Esophagus (tissue), 2 donors: ENCODE measurements around the gene FRMD3. TPM values are rescaled to one million over a fixed set of nuclear protein-coding genes. Genes with fewer than 3 reads are reported as not detected.

Source experiments
- H3K27ac ChIP-seq, 2 donors: one replicate each; pipeline ENCODE4 v1.5.1; 2013; ENCODE audit warnings: low read depth in 2 of 2, mild to moderate bottlenecking in 2 of 2, inconsistent platforms in 1 of 2, low read length in 1 of 2, moderate library complexity in 1 of 2
- H3K27me3 ChIP-seq, 2 donors: one replicate each; pipeline ENCODE4 v1.6.1; 2013; ENCODE audit warnings: low read length in 2 of 2, control low read depth in 1 of 2, mild to moderate bottlenecking in 1 of 2; ENCODE audit not compliant: insufficient read depth in 2 of 2, control insufficient read depth in 1 of 2
- H3K36me3 ChIP-seq, 2 donors: one replicate each; pipeline ENCODE4 v1.6.1; 2013; ENCODE audit warnings: low read length in 1 of 2; ENCODE audit not compliant: control insufficient read depth in 2 of 2, insufficient read depth in 2 of 2
- H3K4me1 ChIP-seq, 2 donors: one replicate each; pipeline ENCODE4 v1.6.1; 2013; ENCODE audit warnings: low read length in 1 of 2; ENCODE audit not compliant: control insufficient read depth in 2 of 2, insufficient read depth in 2 of 2
- H3K4me3 ChIP-seq, 2 donors: one replicate each; pipeline ENCODE4 v1.5.1; 2013; ENCODE audit warnings: low read length in 2 of 2, mild to moderate bottlenecking in 2 of 2, low read depth in 1 of 2, moderate library complexity in 1 of 2
- H3K9me3 ChIP-seq, 2 donors: one replicate each; pipeline ENCODE4 v1.6.1; 2013; ENCODE audit warnings: mild to moderate bottlenecking in 2 of 2, low read depth in 1 of 2, low read length in 1 of 2, moderate library complexity in 1 of 2; ENCODE audit not compliant: control insufficient read depth in 2 of 2, insufficient read depth in 1 of 2
- WGBS, 2 donors: extraction: QIAGEN DNeasy Blood & Tissue Kit; methylation state at CpG; one replicate each; pipeline ENCODE4 v1.1.7; 2013; 5-methylcytosine and 5-hydroxymethylcytosine counted together
- polyA plus RNA-seq, 2 donors: library from polyadenylated mRNA; stranded (reverse); fragments of 200-250 nt; gene quantifications; one replicate each; pipeline ENCODE4 v1.2.3, GENCODE V29; 2013
- donor health status: healthy with polysubstance abuse.
- donor health status: Bipolar disorder and iron deficiency.

The FRMD3 gene
- polyA plus RNA-seq, 2 donors: 0.20 to 0.26 TPM

- Histone ChIP-seq H3K36me3 (no peaks in the 10 kb centered on the region), H3K27ac (no peak overlapping the region), H3K9me3 (no peaks in the 10 kb centered on the region), H3K4me3 (no peak overlapping the region), H3K27me3 (no peaks in the 10 kb centered on the region), H3K4me1 (peaks cover 0 to 2% of the 10 kb centered on the region in 2 donors)
- 53 to 54% methylated on average over 3 of the region's 3 CpGs for WGBS, 2 donors
These were observed 252.6 kb downstream of the FRMD3 start for GRCh38 chr9:83285445-83286225.

- H3K36me3 ChIP-seq: no peaks in the 10 kb centered on the region
- H3K4me3 ChIP-seq: no peak overlapping the region
- H3K27me3 ChIP-seq: no peaks in the 10 kb centered on the region
- no peak overlapping the region for H3K27ac ChIP-seq
- H3K4me1 ChIP-seq: peaks cover 0 to 2% of the 10 kb centered on the region in 2 donors
- no peaks in the 10 kb centered on the region for H3K9me3 ChIP-seq
- 82 to 88% methylated on average over 5 of the region's 5 CpGs for WGBS, 2 donors
These were observed 253.5 kb downstream of the FRMD3 start for GRCh38 chr9:83284746-83285145.

GRCh38 chr9:83283528-83283927 lies 254.7 kb downstream of the FRMD3 start:
- Histone ChIP-seq H3K27ac (no peak overlapping the region), H3K4me3 (no peak overlapping the region), H3K27me3 (no peaks in the 10 kb centered on the region), H3K36me3 (no peaks in the 10 kb centered on the region), H3K9me3 (no peaks in the 10 kb centered on the region), H3K4me1 (peaks cover 0 to 2% of the 10 kb centered on the region in 2 donors)
- WGBS, 2 donors: 89 to 93% methylated on average over 2 of the region's 2 CpGs

GRCh38 chr9:83281306-83282255 lies 256.6 kb downstream of the FRMD3 start:
- 15 to 26% methylated on average over 7 of the region's 7 CpGs for WGBS, 2 donors

GRCh38 chr9:83280790-83281189 lies 257.4 kb downstream of the FRMD3 start:
- Histone ChIP-seq H3K36me3 (no peaks in the 10 kb centered on the region), H3K9me3 (no peaks in the 10 kb centered on the region), H3K4me1 (peaks cover 0 to 2% of the 10 kb centered on the region in 2 donors), H3K27ac (no peak overlapping the region), H3K27me3 (no peaks in the 10 kb centered on the region), H3K4me3 (no peak overlapping the region)
- 63 to 71% methylated on average over 2 of the region's 2 CpGs for WGBS, 2 donors

More at GRCh38 chr9:83281306-83282255, 256.6 kb downstream of the FRMD3 start:
- Histone ChIP-seq H3K4me3 (no peak overlapping the region), H3K27ac (no peak overlapping the region), H3K9me3 (no peaks in the 10 kb centered on the region), H3K27me3 (no peaks in the 10 kb centered on the region), H3K4me1 (peaks cover 0 to 2% of the 10 kb centered on the region in 2 donors), H3K36me3 (no peaks in the 10 kb centered on the region)

- H3K36me3 ChIP-seq: no peaks in the 10 kb centered on the region
- no peak overlapping the region for H3K27ac ChIP-seq
- WGBS, 2 donors: 80 to 82% methylated on average over 5 of the region's 5 CpGs
- H3K4me3 ChIP-seq: no peak overlapping the region
- H3K27me3 ChIP-seq: no peaks in the 10 kb centered on the region
- peaks cover 0 to 2% of the 10 kb centered on the region in 2 donors for H3K4me1 ChIP-seq
- no peaks in the 10 kb centered on the region for H3K9me3 ChIP-seq
These were observed 257.9 kb downstream of the FRMD3 start for GRCh38 chr9:83280268-83280667.

- no peaks in the 10 kb centered on the region for H3K27me3 ChIP-seq
- H3K36me3 ChIP-seq: no peaks in the 10 kb centered on the region
- no peaks in the 10 kb centered on the region for H3K9me3 ChIP-seq
- H3K4me1 ChIP-seq: no peaks in the 10 kb centered on the region
- WGBS, 2 donors: 92 to 94% methylated on average over 5 of the region's 5 CpGs
- no peak overlapping the region for H3K27ac ChIP-seq
- H3K4me3 ChIP-seq: no peak overlapping the region
These were observed 263.4 kb downstream of the FRMD3 start for GRCh38 chr9:83274787-83275186.

- Histone ChIP-seq H3K4me3 (no peak overlapping the region), H3K27ac (no peak overlapping the region), H3K4me1 (no peaks in the 10 kb centered on the region), H3K27me3 (no peaks in the 10 kb centered on the region), H3K9me3 (no peaks in the 10 kb centered on the region), H3K36me3 (no peaks in the 10 kb centered on the region)
- WGBS, 2 donors: 69 to 76% methylated on average over 2 of the region's 2 CpGs
These were observed 266.5 kb downstream of the FRMD3 start for GRCh38 chr9:83271665-83272071.

GRCh38 chr9:83270116-83270515 lies 268.1 kb downstream of the FRMD3 start:
- 58 to 69% methylated on average over 3 of the region's 3 CpGs for WGBS, 2 donors
- H3K27me3 ChIP-seq: no peaks in the 10 kb centered on the region

More at GRCh38 chr9:83270116-83270515, 268.1 kb downstream of the FRMD3 start:
- Histone ChIP-seq H3K4me1 (no peaks in the 10 kb centered on the region), H3K4me3 (no peak overlapping the region), H3K9me3 (no peaks in the 10 kb centered on the region), H3K27ac (no peak overlapping the region), H3K36me3 (no peaks in the 10 kb centered on the region)
